ENCODE results near the gene FERMT3.
A peak's percentile ranks its signal among the peaks of the same experiment; 100 is the strongest.

The FERMT3 gene

GRCh38 chr11:64263947-64264317 is 57.4 kb downstream of the FERMT3 start:
- H3K36me3 ChIP-seq (ENCODE audit: control insufficient read depth, insufficient read depth, low read length), result peaks cover 6% of the 10 kb centered on the region

GRCh38 chr11:64264371-64264852 is 57.9 kb downstream of the FERMT3 start:
- no peaks in the 10 kb centered on the region for H3K27me3 ChIP-seq (replicated peaks; ENCODE audit: control insufficient read depth, insufficient read depth, low read length, poor library complexity, severe bottlenecking)
- no peaks in the 10 kb centered on the region for H3K9me3 ChIP-seq (ENCODE audit: control insufficient read depth, low read length)
- no peak overlapping the region for H3K4me3 ChIP-seq (ENCODE audit: insufficient read depth, low read depth, low read length, poor library complexity, severe bottlenecking)
- DNase-seq, result no peak
- H3K36me3 ChIP-seq (ENCODE audit: control insufficient read depth, insufficient read depth, low read length), result peaks cover 6% of the 10 kb centered on the region
- H3K4me1 ChIP-seq (ENCODE audit: control insufficient read depth, insufficient read depth, low read length, poor library complexity, severe bottlenecking), result peaks cover 8% of the 10 kb centered on the region
- no peak overlapping the region for H3K27ac ChIP-seq (ENCODE audit: insufficient read depth, low read length, poor library complexity, severe bottlenecking)

More at GRCh38 chr11:64263947-64264317, 57.4 kb downstream of the FERMT3 start:
- Histone ChIP-seq H3K27ac (ENCODE audit: insufficient read depth, low read length, poor library complexity, severe bottlenecking) (no peak overlapping the region), H3K4me3 (ENCODE audit: insufficient read depth, low read depth, low read length, poor library complexity, severe bottlenecking) (no peak overlapping the region), H3K27me3 (replicated peaks; ENCODE audit: control insufficient read depth, insufficient read depth, low read length, poor library complexity, severe bottlenecking) (no peaks in the 10 kb centered on the region), H3K9me3 (ENCODE audit: control insufficient read depth, low read length) (no peaks in the 10 kb centered on the region), H3K4me1 (ENCODE audit: control insufficient read depth, insufficient read depth, low read length, poor library complexity, severe bottlenecking) (peaks cover 6% of the 10 kb centered on the region)
- no peak for DNase-seq

- no peak for DNase-seq
- Histone ChIP-seq H3K4me1 (ENCODE audit: control insufficient read depth, insufficient read depth, low read length, poor library complexity, severe bottlenecking) (peaks cover 8% of the 10 kb centered on the region), H3K36me3 (ENCODE audit: control insufficient read depth, insufficient read depth, low read length) (peaks cover 6% of the 10 kb centered on the region), H3K27me3 (replicated peaks; ENCODE audit: control insufficient read depth, insufficient read depth, low read length, poor library complexity, severe bottlenecking) (no peaks in the 10 kb centered on the region), H3K9me3 (ENCODE audit: control insufficient read depth, low read length) (no peaks in the 10 kb centered on the region), H3K27ac (ENCODE audit: insufficient read depth, low read length, poor library complexity, severe bottlenecking) (no peak overlapping the region), H3K4me3 (ENCODE audit: insufficient read depth, low read depth, low read length, poor library complexity, severe bottlenecking) (no peak overlapping the region)
Observed at GRCh38 chr11:64265176-64266160, 58.9 kb downstream of the FERMT3 start.

GRCh38 chr11:64266339-64266738 is 59.8 kb downstream of the FERMT3 start:
- H3K4me3 ChIP-seq (ENCODE audit: insufficient read depth, low read depth, low read length, poor library complexity, severe bottlenecking), result no peak overlapping the region
- H3K36me3 ChIP-seq (ENCODE audit: control insufficient read depth, insufficient read depth, low read length), result peaks cover 6% of the 10 kb centered on the region
- H3K4me1 ChIP-seq (ENCODE audit: control insufficient read depth, insufficient read depth, low read length, poor library complexity, severe bottlenecking), result peaks cover 8% of the 10 kb centered on the region
- no peaks in the 10 kb centered on the region for H3K27me3 ChIP-seq (replicated peaks; ENCODE audit: control insufficient read depth, insufficient read depth, low read length, poor library complexity, severe bottlenecking)
- DNase-seq, result no peak
- H3K9me3 ChIP-seq (ENCODE audit: control insufficient read depth, low read length), result no peaks in the 10 kb centered on the region
- H3K27ac ChIP-seq (ENCODE audit: insufficient read depth, low read length, poor library complexity, severe bottlenecking), result no peak overlapping the region

GRCh38 chr11:64267207-64267945 is 60.9 kb downstream of the FERMT3 start:
- no peaks in the 10 kb centered on the region for H3K27me3 ChIP-seq (replicated peaks; ENCODE audit: control insufficient read depth, insufficient read depth, low read length, poor library complexity, severe bottlenecking)
- H3K36me3 ChIP-seq (ENCODE audit: control insufficient read depth, insufficient read depth, low read length), result peaks cover 6% of the 10 kb centered on the region
- H3K27ac ChIP-seq (ENCODE audit: insufficient read depth, low read length, poor library complexity, severe bottlenecking), result no peak overlapping the region
- H3K9me3 ChIP-seq (ENCODE audit: control insufficient read depth, low read length), result no peaks in the 10 kb centered on the region
- H3K4me1 ChIP-seq (ENCODE audit: control insufficient read depth, insufficient read depth, low read length, poor library complexity, severe bottlenecking), result peaks cover 12% of the 10 kb centered on the region
- H3K4me3 ChIP-seq (ENCODE audit: insufficient read depth, low read depth, low read length, poor library complexity, severe bottlenecking), result no peak overlapping the region
- no peak for DNase-seq

GRCh38 chr11:64268025-64268892 is 61.7 kb downstream of the FERMT3 start:
- peaks cover 12% of the 10 kb centered on the region for H3K4me1 ChIP-seq (ENCODE audit: control insufficient read depth, insufficient read depth, low read length, poor library complexity, severe bottlenecking)

GRCh38 chr11:64268893-64269539 is 62.5 kb downstream of the FERMT3 start:
- Histone ChIP-seq H3K27me3 (replicated peaks; ENCODE audit: control insufficient read depth, insufficient read depth, low read length, poor library complexity, severe bottlenecking) (no peaks in the 10 kb centered on the region), H3K27ac (ENCODE audit: insufficient read depth, low read length, poor library complexity, severe bottlenecking) (peak overlapping the region; percentile 98), H3K9me3 (ENCODE audit: control insufficient read depth, low read length) (no peaks in the 10 kb centered on the region), H3K4me1 (ENCODE audit: control insufficient read depth, insufficient read depth, low read length, poor library complexity, severe bottlenecking) (peaks cover 12% of the 10 kb centered on the region), H3K4me3 (ENCODE audit: insufficient read depth, low read depth, low read length, poor library complexity, severe bottlenecking) (peak overlapping the region; percentile 61), H3K36me3 (ENCODE audit: control insufficient read depth, insufficient read depth, low read length) (peaks cover under 1% of the 10 kb centered on the region)
- DNase-seq, result no peak

More at GRCh38 chr11:64268025-64268892, 61.7 kb downstream of the FERMT3 start:
- H3K27me3 ChIP-seq (replicated peaks; ENCODE audit: control insufficient read depth, insufficient read depth, low read length, poor library complexity, severe bottlenecking), result no peaks in the 10 kb centered on the region
- H3K27ac ChIP-seq (ENCODE audit: insufficient read depth, low read length, poor library complexity, severe bottlenecking), result peak overlapping the region; percentile 98
- DNase-seq, result no peak
- peak overlapping the region; percentile 61 for H3K4me3 ChIP-seq (ENCODE audit: insufficient read depth, low read depth, low read length, poor library complexity, severe bottlenecking)
- H3K9me3 ChIP-seq (ENCODE audit: control insufficient read depth, low read length), result no peaks in the 10 kb centered on the region
- peaks cover 6% of the 10 kb centered on the region for H3K36me3 ChIP-seq (ENCODE audit: control insufficient read depth, insufficient read depth, low read length)

- Histone ChIP-seq H3K27ac (ENCODE audit: insufficient read depth, low read length, poor library complexity, severe bottlenecking) (peak overlapping the region; percentile 98), H3K36me3 (ENCODE audit: control insufficient read depth, insufficient read depth, low read length) (no peaks in the 10 kb centered on the region), H3K4me3 (ENCODE audit: insufficient read depth, low read depth, low read length, poor library complexity, severe bottlenecking) (peak overlapping the region; percentile 61), H3K9me3 (ENCODE audit: control insufficient read depth, low read length) (no peaks in the 10 kb centered on the region), H3K27me3 (replicated peaks; ENCODE audit: control insufficient read depth, insufficient read depth, low read length, poor library complexity, severe bottlenecking) (no peaks in the 10 kb centered on the region), H3K4me1 (ENCODE audit: control insufficient read depth, insufficient read depth, low read length, poor library complexity, severe bottlenecking) (peaks cover 12% of the 10 kb centered on the region)
- peak; percentile 96 to 97 (median 97) for DNase-seq
Observed at GRCh38 chr11:64269540-64270220, 63.2 kb downstream of the FERMT3 start.

Data from effector memory CD4-positive, alpha-beta T cell (primary cell).